ENCODE results near the gene RXRG. TPM values are rescaled to one million over a fixed set of nuclear protein-coding genes. Genes with fewer than 3 reads are reported as not detected.

Gene RXRG
- total RNA-seq, 4 donors from 2014 or later: 0.72 to 1.8 (median 1.3) TPM

GRCh38 chr1:165376041-165376810, 68.7 kb downstream of the RXRG start:
- peak overlapping the region; percentile 44 for H3K4me3 ChIP-seq
- H3K9me3 ChIP-seq: no peaks in the 10 kb centered on the region
- DNase-seq (ENCODE audit: low spot score in 2 of 2): peak; percentile 92 to 94
- peaks cover 27% of the 10 kb centered on the region for H3K4me1 ChIP-seq
- H3K27me3 ChIP-seq: no peaks in the 10 kb centered on the region
- H3K27ac ChIP-seq: peak overlapping the region; percentile 85
- 1% methylated on average over 33 of the region's 46 CpGs for WGBS
- H3K36me3 ChIP-seq: no peaks in the 10 kb centered on the region
- TF ChIP-seq POLR2A (IDR thresholded peaks at IDR 0.05): no peak
- TF ChIP-seq POLR2AphosphoS5 (IDR thresholded peaks at IDR 0.05): no peak
- TF ChIP-seq EP300 (IDR thresholded peaks at IDR 0.05): no peak
- no peak for TF ChIP-seq CTCF (IDR thresholded peaks at IDR 0.05)

- no peaks in the 10 kb centered on the region for H3K27me3 ChIP-seq
- 21% methylated on average over 7 of the region's 7 CpGs for WGBS
- no peaks in the 10 kb centered on the region for H3K9me3 ChIP-seq
- TF ChIP-seq POLR2A (IDR thresholded peaks at IDR 0.05): no peak
- no peak for TF ChIP-seq EP300 (IDR thresholded peaks at IDR 0.05)
- TF ChIP-seq POLR2AphosphoS5 (IDR thresholded peaks at IDR 0.05): no peak
- no peak for TF ChIP-seq CTCF (IDR thresholded peaks at IDR 0.05)
- H3K4me3 ChIP-seq: peak overlapping the region; percentile 44
- no peak for DNase-seq (ENCODE audit: low spot score in 2 of 2)
- peak overlapping the region; percentile 85 for H3K27ac ChIP-seq
- H3K4me1 ChIP-seq: peaks cover 27% of the 10 kb centered on the region
- H3K36me3 ChIP-seq: no peaks in the 10 kb centered on the region
Observed at GRCh38 chr1:165375623-165376022, 69.3 kb downstream of the RXRG start.

- TF ChIP-seq CTCF (IDR thresholded peaks at IDR 0.05) (no peak), POLR2AphosphoS5 (IDR thresholded peaks at IDR 0.05) (no peak), POLR2A (IDR thresholded peaks at IDR 0.05) (no peak), EP300 (IDR thresholded peaks at IDR 0.05) (no peak)
- Histone ChIP-seq H3K4me3 (no peak overlapping the region), H3K27me3 (peaks cover 5% of the 10 kb centered on the region), H3K27ac (no peak overlapping the region), H3K36me3 (no peaks in the 10 kb centered on the region), H3K9me3 (no peaks in the 10 kb centered on the region), H3K4me1 (peaks cover 24% of the 10 kb centered on the region)
- WGBS: 62% methylated on average over 5 of the region's 5 CpGs
- DNase-seq (ENCODE audit: low spot score in 2 of 2): no peak
Observed at GRCh38 chr1:165371588-165372225, 73.2 kb downstream of the RXRG start.

GRCh38 chr1:165369255-165369848, 75.6 kb downstream of the RXRG start:
- H3K27ac ChIP-seq: no peak overlapping the region
- WGBS: 18% methylated on average over 9 of the region's 9 CpGs
- peaks cover 18% of the 10 kb centered on the region for H3K4me1 ChIP-seq
- peaks cover 5% of the 10 kb centered on the region for H3K27me3 ChIP-seq
- TF ChIP-seq POLR2A (IDR thresholded peaks at IDR 0.05) (no peak), CTCF (IDR thresholded peaks at IDR 0.05) (peak; percentile 42 to 88), EP300 (IDR thresholded peaks at IDR 0.05) (no peak), POLR2AphosphoS5 (IDR thresholded peaks at IDR 0.05) (no peak)
- no peaks in the 10 kb centered on the region for H3K36me3 ChIP-seq
- H3K9me3 ChIP-seq: no peaks in the 10 kb centered on the region
- no peak overlapping the region for H3K4me3 ChIP-seq
- DNase-seq (ENCODE audit: low spot score in 2 of 2): peak in 1 of 2 donors; percentile 66

All from suprapubic skin (tissue), 4 donors.